BLaER1 (cell line): ENCODE results near the gene CENPVL2.
"Not testable (repeated sequence)": the region's sequence is repeated elsewhere in the genome, so short reads cannot be mapped to it uniquely, and the experiment has no call there.

Source experiments
- H3K27ac ChIP-seq: shearing (Covaris generic); formaldehyde crosslinking; 2 replicates; pipeline ENCODE4 v1.8.1; 2022
- H3K27me3 ChIP-seq: shearing (Covaris generic); formaldehyde crosslinking; 2 replicates; pipeline ENCODE4 v1.8.1; 2022
- H3K36me3 ChIP-seq: shearing (Covaris generic); formaldehyde crosslinking; 2 replicates; pipeline ENCODE4 v1.8.1; 2022
- H3K4me1 ChIP-seq: shearing (Covaris generic); formaldehyde crosslinking; 2 replicates; pipeline ENCODE4 v1.8.1; 2022
- H3K4me2 ChIP-seq: shearing (Covaris generic); formaldehyde crosslinking; 2 replicates; pipeline ENCODE4 v1.8.1; 2022
- H3K4me3 ChIP-seq: shearing (Covaris generic); formaldehyde crosslinking; 2 replicates; pipeline ENCODE4 v1.8.1; 2022
- H3K9ac ChIP-seq: shearing (Covaris generic); formaldehyde crosslinking; 2 replicates; pipeline ENCODE4 v1.8.1; 2022
- H3K9me3 ChIP-seq: shearing (Covaris generic); formaldehyde crosslinking; 2 replicates; pipeline ENCODE4 v1.8.1; 2022
- H4K20me1 ChIP-seq: shearing (Covaris generic); formaldehyde crosslinking; 2 replicates; pipeline ENCODE4 v1.8.1; 2022
- Cebpa-rat ChIP-seq: shearing (Covaris generic); IDR thresholded peaks from 2 replicates; pipeline ENCODE4 v1.8.1; 2022

Gene CENPVL2

DNA sequence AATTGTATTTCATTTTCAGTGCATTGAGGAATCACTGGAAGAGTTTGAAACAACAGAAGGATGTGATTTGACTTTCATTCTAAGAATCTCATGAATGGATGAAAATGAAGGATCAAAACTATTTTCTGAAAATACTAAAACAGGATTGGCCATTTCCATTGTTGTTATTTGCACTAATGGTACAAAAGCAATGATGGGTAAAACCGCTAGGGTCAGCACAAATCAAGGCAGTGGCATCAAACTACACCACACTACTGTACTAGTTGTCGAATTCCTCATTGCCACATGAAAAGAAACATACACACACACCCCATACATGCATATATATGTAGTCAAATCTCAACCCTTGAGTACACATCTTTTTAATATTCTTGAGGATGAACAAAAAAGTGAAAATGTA, 39.3 kb downstream of the CENPVL2 start:
- Histone ChIP-seq H3K36me3 (no peaks in the 10 kb centered on the region), H4K20me1 (no peaks in the 10 kb centered on the region), H3K27ac (no peak overlapping the region), H3K9me3 (no peaks in the 10 kb centered on the region), H3K4me3 (no peak overlapping the region), H3K27me3 (peaks cover 62% of the 10 kb centered on the region), H3K4me1 (no peaks in the 10 kb centered on the region), H3K4me2 (no peak overlapping the region), H3K9ac (no peak overlapping the region)
- TF ChIP-seq Cebpa-rat = no peak

DNA sequence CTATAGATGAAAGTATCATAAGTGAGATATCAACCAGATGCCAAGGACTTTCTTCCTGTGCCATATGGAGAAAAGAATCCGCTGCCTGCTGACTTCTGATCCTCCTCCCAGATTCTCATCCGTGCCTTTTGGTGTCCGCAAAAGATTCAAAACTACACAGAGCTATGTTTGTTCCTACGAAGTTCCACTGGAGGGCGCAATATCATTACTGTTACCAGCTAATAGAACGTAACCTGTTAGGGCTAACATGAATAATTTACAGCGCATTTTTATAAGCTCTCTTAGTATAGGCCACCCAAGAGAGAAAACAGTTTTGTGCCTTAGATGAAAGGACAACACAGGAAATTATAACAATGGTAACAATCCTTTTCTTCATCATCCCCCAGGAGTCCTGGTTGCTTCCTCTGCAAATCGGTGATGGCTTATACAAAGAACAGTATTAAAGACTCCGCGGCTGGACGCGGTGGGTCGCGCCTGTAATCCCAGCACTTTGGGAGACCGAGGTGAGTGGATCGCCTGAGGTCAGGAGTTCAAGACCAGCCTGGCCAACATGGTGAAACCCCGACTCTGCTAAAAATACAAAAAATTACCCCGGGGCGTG, 41.1 kb downstream of the CENPVL2 start:
- Histone ChIP-seq H3K9me3 (no peaks in the 10 kb centered on the region), H3K4me2 (no peak overlapping the region), H3K4me1 (no peaks in the 10 kb centered on the region), H3K4me3 (no peak overlapping the region), H3K9ac (no peak overlapping the region), H3K27me3 (peaks cover 81% of the 10 kb centered on the region), H3K27ac (no peak overlapping the region), H4K20me1 (no peaks in the 10 kb centered on the region; the same call in 1 of the 2 replicates), H3K36me3 (no peaks in the 10 kb centered on the region)
- no peak for TF ChIP-seq Cebpa-rat

DNA sequence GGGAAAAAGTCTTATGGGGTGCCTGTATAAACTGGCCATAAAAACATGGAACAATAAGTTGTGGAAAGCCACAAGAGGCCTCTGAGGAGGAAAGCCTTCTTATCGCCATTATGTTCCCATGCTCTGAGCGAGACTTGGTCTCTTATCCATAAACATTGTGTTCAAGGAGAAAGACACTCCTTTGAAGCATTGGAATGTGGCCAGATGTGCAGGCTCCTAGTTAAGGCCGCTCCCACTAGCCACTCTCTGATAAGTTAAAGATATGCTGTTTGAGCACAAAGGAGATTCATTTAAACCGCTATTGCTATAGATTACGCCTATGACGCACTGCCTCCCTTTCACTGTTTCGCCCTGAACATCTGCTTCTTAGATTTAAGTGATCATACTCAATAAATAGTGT, 46.1 kb downstream of the CENPVL2 start:
- not testable (repeated sequence) for H4K20me1 ChIP-seq, H3K4me1 ChIP-seq, H3K9me3 ChIP-seq, H3K36me3 ChIP-seq, H3K4me3 ChIP-seq, H3K27ac ChIP-seq, H3K4me2 ChIP-seq, H3K9ac ChIP-seq
- H3K27me3 ChIP-seq = peaks cover 79% of the 10 kb centered on the region
